ENCODE measurements around the gene APEH.

DNA sequence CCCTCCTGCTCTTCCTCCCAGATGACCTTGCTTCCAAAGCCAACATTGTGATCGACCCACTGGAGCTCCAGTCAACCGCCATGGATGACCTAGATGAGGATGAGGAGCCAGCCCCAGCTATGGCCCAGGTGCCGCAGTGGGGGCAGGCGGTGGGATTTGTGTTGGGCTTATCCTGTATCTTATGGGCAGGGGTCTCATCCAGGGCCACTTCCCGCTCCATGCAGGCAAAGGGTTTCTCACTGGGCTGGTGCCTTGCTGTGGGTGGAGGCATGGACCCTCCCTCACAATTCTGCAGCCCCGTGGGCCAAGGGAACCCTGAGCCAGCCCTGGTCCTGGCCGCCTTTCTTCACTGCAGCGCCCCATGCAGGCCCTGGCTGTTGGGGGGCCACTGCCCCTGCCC, 30.5 kb downstream of the APEH start:
- TF ChIP-seq, protein P1, sequence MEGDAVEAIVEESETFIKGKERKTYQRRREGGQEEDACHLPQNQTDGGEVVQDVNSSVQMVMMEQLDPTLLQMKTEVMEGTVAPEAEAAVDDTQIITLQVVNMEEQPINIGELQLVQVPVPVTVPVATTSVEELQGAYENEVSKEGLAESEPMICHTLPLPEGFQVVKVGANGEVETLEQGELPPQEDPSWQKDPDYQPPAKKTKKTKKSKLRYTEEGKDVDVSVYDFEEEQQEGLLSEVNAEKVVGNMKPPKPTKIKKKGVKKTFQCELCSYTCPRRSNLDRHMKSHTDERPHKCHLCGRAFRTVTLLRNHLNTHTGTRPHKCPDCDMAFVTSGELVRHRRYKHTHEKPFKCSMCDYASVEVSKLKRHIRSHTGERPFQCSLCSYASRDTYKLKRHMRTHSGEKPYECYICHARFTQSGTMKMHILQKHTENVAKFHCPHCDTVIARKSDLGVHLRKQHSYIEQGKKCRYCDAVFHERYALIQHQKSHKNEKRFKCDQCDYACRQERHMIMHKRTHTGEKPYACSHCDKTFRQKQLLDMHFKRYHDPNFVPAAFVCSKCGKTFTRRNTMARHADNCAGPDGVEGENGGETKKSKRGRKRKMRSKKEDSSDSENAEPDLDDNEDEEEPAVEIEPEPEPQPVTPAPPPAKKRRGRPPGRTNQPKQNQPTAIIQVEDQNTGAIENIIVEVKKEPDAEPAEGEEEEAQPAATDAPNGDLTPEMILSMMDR (IDR thresholded peaks at IDR 0.05): no peak
- no peak for TF ChIP-seq POLR2A (IDR thresholded peaks at IDR 0.05)
